Cardiac fibroblast (primary cell): ENCODE data around the gene TPRG1.

Experiments
- DNase-seq, 2 donors: peaks; one replicate each; pipeline versions ENCODE4 v3.0.0 to v3.0.0-alpha.2; 2010; ENCODE audit warnings: low read depth in 2 of 2
- H3K4me3 ChIP-seq, 2 donors: replicated peaks in 1 of 2; 1 replicate in 1 of 2; 2 replicates in 1 of 2; pipeline ENCODE4 v1.5.1; 2011; ENCODE audit warnings: low read depth in 2 of 2, low read length in 2 of 2, mild to moderate bottlenecking in 2 of 2, moderate library complexity in 1 of 2
- TF ChIP-seq, protein P1 (sequence below): IDR thresholded peaks from one replicate; pipeline ENCODE4 v1.5.1; 2011; ENCODE audit warnings: low read depth, mild to moderate bottlenecking, low read length, inconsistent platforms

TPRG1 gene

GRCh38 chr3:189301479-189301878 is 129.7 kb downstream of the TPRG1 start:
- TF ChIP-seq, protein P1, sequence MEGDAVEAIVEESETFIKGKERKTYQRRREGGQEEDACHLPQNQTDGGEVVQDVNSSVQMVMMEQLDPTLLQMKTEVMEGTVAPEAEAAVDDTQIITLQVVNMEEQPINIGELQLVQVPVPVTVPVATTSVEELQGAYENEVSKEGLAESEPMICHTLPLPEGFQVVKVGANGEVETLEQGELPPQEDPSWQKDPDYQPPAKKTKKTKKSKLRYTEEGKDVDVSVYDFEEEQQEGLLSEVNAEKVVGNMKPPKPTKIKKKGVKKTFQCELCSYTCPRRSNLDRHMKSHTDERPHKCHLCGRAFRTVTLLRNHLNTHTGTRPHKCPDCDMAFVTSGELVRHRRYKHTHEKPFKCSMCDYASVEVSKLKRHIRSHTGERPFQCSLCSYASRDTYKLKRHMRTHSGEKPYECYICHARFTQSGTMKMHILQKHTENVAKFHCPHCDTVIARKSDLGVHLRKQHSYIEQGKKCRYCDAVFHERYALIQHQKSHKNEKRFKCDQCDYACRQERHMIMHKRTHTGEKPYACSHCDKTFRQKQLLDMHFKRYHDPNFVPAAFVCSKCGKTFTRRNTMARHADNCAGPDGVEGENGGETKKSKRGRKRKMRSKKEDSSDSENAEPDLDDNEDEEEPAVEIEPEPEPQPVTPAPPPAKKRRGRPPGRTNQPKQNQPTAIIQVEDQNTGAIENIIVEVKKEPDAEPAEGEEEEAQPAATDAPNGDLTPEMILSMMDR = no peak
- no peak overlapping the region for H3K4me3 ChIP-seq

GRCh38 chr3:189303584-189303983 is 131.8 kb downstream of the TPRG1 start:
- TF ChIP-seq, protein P1 = no peak
- H3K4me3 ChIP-seq = no peak overlapping the region

More at GRCh38 chr3:189301479-189301878, 129.7 kb downstream of the TPRG1 start:
- DNase-seq = no peak

DNA sequence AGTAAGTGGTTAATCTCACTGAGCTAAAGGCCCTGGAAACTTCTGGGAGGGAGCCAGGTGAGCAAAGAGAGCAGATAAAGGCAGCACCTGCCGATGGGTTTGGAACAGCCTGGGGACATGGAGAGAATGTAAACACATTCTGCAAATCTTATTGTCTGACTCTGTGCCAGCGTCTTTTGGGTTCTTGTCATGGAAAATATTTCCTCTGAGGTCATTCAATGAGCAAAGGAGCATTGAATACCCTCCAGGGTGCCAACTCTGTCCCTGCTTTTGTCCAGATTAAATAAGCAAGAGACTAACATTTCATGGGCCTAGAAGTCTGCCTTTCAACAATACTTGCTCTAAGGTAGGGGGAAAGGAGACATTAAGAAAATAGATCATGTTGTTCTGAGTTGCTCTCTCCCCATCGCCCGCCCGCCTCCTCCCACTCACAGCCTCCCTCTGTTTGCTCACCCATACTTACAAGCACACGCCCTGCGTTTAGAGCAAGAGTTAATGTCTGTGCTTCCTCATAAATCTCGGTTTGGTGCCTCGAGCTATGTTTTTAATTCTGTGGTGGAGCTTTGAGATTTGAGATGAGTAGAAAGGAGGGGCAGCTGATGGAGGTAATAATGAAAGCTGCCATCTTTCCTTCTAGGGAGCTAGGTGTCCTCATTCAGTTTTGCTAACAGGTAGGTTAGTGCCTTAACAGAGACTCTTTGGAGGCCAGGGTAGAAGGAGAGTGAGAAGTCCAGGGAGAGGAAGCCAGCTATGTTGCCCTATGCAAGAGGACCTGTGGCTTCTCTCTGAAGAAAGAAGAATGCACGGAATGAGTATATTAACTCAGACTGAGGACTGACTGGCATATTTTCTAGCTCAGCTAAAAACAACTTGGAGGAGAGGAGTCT is 132.9 kb downstream of the TPRG1 start:
- H3K4me3 ChIP-seq = no peak overlapping the region
- TF ChIP-seq, protein P1 = no peak
- DNase-seq = peak in 1 of 2 donors; percentile 16

More at GRCh38 chr3:189303584-189303983, 131.8 kb downstream of the TPRG1 start:
- DNase-seq = no peak

- TF ChIP-seq, protein P1 = no peak
- no peak overlapping the region for H3K4me3 ChIP-seq
- no peak for DNase-seq
Measured at GRCh38 chr3:189305412-189305811, 133.6 kb downstream of the TPRG1 start.

- TF ChIP-seq, protein P1 = no peak
- no peak overlapping the region for H3K4me3 ChIP-seq
- DNase-seq = no peak
Measured at GRCh38 chr3:189307963-189308362, 136.2 kb downstream of the TPRG1 start.

- peak in 1 of 2 donors; percentile 13 for DNase-seq
- TF ChIP-seq, protein P1 = no peak
- no peak overlapping the region for H3K4me3 ChIP-seq
Measured at GRCh38 chr3:189308608-189309007, 136.8 kb downstream of the TPRG1 start.
